ENCODE data around the gene PRSS8.
A peak's percentile ranks its signal among the peaks of the same experiment; 100 is the strongest.

Gene PRSS8

GRCh38 chr16:31099860-31100638 lies 35.5 kb downstream of the PRSS8 start:
- DNase-seq: no peak

- peak; percentile 98 for DNase-seq
Observed at GRCh38 chr16:31094424-31095120, 41.0 kb downstream of the PRSS8 start, which contains the start of gene VKORC1. Gene VKORC1, minus strand, starts transcription at chr16:31094797. Its CDS starts 68 bp downstream, at chr16:31094729.

GRCh38 chr16:31094088-31094423 lies 41.5 kb downstream of the PRSS8 start:
- peak in 1 of 2 experiments; percentile 47 for DNase-seq

GRCh38 chr16:31093132-31093703 lies 42.3 kb downstream of the PRSS8 start:
- peak in 1 of 2 experiments; percentile 45 for DNase-seq

- no peak for DNase-seq
Observed at GRCh38 chr16:31092330-31092729, 43.2 kb downstream of the PRSS8 start.

GRCh38 chr16:31090540-31090939 lies 45.0 kb downstream of the PRSS8 start:
- no peak for DNase-seq

- no peak for DNase-seq
Observed at GRCh38 chr16:31089199-31089598, 46.3 kb downstream of the PRSS8 start.

GRCh38 chr16:31088459-31089183 lies 46.9 kb downstream of the PRSS8 start, which contains the start of gene PRSS53:
Gene PRSS53, minus strand, starts transcription at chr16:31088943. Its CDS starts 134 bp downstream, at chr16:31088809.
- DNase-seq: no peak

- no peak for DNase-seq
Observed at GRCh38 chr16:31087971-31088370, 47.6 kb downstream of the PRSS8 start.

- no peak for DNase-seq
Observed at GRCh38 chr16:31087481-31087880, 48.0 kb downstream of the PRSS8 start.

- DNase-seq: no peak
Observed at GRCh38 chr16:31086629-31086906, 49.0 kb downstream of the PRSS8 start.

GRCh38 chr16:31085873-31086628 lies 49.5 kb downstream of the PRSS8 start:
- no peak for DNase-seq

- no peak for DNase-seq
Observed at GRCh38 chr16:31085411-31085810, 50.1 kb downstream of the PRSS8 start.

- no peak for DNase-seq
Observed at GRCh38 chr16:31084584-31085302, 50.8 kb downstream of the PRSS8 start.

- DNase-seq: no peak
Observed at GRCh38 chr16:31083981-31084380, 51.5 kb downstream of the PRSS8 start.

GRCh38 chr16:31083556-31083955 lies 52.0 kb downstream of the PRSS8 start:
- DNase-seq: no peak

GRCh38 chr16:31083081-31083480 lies 52.4 kb downstream of the PRSS8 start:
- no peak for DNase-seq

GRCh38 chr16:31082368-31083045 lies 53.0 kb downstream of the PRSS8 start:
- no peak for DNase-seq
